HG02970 (cell line): ENCODE results near the gene TMED4.
"Not testable (repeated sequence)": the region's sequence is repeated elsewhere in the genome, so short reads cannot be mapped to it uniquely, and the experiment has no call there.

Experiments
- ATAC-seq: cut with Tn5 transposase; IDR thresholded peaks from one replicate; pipeline ENCODE4 v1.9.1; 2021; ENCODE audit warnings: mild to moderate bottlenecking, moderate library complexity, moderate number of reproducible peaks; ENCODE audit not compliant: unreplicated experiment, low FRiP score

Gene TMED4

DNA sequence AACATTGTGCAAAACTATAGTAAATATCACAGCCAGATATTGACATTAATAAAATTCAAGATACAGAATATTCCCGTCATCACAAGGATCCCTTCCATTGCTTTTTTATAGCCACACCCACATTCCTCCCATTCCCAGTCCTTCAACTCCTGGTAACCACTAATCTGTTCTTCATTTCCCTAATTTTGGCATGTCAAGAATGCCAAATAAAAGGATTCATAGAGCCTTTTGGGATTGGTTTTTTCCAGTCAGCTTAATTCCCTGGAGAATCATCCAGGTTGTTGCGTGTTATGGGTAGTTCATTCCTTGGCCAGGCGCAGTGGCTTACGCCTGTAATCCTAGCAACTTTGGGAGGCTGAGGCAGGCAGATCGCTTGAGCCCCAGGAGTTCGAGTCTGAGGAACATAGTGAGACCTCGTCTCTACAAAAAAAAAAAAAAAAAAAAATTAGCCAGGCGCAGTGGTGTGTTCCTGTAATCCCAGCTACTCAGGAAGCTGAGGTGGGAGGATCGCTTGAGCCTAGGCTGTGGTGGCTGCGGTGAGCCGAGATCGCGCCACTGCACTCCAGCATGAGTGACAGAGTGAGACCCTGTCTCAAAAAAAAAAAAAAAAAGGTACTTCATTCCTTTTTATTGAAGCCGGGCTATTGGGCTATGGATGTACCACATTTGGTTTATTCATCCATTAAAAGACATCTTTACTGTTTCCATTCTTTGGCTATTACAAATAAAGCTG is 27.1 kb upstream of the TMED4 start:
- no peak for ATAC-seq

DNA sequence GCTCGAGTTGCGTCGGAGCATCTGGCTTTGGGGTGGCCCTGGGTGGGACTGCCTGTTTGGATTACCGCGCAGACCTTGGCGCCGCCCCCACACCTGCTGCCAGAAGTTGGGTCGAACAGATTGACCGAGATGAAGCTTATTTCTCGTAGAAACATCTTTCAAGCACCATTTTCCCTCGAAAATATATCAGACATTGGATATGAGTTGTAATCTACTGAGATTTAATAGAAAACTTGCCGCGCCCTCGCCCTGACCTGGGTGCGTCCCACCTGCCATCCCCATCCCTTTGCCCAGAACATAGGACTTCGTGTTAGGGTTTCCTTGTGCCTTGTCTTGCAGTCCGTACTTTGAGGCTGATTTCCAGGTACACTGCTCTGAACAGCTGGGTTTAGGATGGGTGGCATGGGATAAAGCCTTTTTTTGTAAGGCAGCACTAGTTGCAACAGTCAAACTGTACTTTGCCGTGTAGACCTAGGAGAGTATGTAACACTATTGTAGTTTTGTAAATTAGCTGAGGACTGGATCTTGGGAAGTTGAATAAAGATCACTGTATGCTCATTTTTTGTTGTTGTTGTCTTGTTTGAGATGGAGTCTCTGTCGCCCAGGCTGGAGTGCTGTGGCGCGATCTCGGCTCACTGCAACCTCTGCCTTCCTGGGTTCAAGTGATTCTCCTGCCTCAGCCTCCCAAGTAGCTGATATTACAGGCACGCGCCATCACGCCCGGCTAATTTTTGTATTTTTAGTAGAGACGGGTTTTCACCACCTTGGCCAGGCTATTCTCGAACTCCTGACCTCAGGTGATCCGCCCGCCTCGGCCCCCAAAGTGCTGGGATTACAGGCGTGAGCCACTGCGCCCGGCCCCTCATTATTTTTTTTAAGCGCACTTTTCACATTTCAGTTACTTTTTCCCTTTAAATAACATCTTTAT is 25.4 kb upstream of the TMED4 start:
- ATAC-seq, result no peak

DNA sequence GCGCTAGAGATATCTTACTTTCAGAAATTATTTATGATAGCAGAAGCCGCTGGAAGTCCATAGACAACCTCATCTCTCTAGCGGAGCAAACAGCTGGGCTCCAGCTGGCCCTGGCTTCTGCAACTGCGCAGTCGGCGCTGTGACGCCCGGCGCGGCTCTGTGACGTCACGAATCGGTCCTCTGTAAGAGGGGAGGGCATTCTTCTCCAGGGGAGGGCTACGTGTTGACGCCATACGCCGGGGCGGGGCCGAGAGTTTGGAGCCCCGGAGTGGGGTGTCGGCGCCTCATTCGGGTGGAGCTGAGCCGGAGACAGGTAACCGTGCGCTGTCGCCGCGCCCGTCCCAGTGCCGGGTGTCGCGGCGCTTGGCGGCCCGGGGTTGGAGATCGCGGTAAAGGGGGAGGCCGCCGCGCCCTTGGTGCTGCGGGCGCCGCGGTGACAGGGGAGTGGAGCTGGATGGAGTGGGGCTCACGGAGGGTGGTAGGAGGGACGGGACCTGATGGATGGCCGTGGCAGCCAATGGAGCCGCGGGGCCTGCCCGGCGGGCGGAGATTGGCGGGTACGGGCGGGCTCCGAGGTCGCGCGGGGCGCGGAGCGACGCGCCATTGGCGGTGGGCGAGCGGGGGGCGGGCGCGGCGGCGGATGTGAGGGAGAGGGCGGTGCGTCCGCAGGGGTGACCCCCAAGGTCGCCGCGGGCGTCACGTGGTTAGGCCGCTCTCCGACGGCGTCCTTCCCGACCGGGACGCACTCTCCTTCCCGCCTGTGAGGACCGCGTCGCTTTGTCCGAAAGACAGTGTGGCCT is 24.5 kb upstream of the TMED4 start, which contains the start of gene OGDH:
OGDH (plus strand) TSS at position 287 of the 800 bp plus-strand sequence. CDS start 17,717 bp downstream, outside the sequence.
- ATAC-seq, result peak; percentile 94

DNA sequence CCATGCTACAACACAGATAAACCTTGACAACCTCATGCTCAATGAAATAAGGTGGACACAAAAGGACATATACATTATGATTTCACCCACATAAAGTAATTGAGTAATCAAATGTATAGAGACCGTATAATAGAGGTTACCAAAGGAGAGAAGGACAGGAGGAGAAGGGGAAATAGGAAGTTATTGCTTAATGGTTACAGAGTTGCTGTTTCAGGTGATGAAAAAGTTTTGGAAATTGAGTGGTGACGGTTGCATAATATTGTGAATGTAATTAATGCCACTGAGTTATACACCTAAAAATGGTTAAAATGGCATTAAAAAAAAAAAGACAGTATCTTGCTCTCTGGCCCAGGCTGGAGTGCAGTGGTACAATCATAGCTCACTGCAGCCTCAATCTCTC is 22.9 kb upstream of the TMED4 start:
- no peak for ATAC-seq

DNA sequence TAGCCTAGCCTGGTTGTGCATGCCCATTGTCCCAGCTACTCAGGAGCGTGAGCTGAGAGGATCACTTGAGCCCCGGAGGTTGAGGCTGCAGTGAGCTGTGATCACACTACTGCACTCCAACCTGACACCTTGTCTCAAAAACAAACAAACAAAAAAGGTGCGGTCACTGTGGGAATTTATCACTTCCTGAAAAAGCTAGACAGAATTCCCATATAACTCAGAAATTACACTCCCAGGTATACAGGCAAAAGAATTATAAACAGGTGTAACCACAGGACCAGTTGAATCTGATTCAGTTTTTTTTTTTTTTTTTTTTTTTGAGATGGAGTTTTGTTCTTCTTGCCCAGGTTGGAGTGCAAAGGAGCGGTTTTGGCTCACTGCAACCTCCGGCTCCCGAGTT is 21.2 kb upstream of the TMED4 start:
- ATAC-seq, result no peak

DNA sequence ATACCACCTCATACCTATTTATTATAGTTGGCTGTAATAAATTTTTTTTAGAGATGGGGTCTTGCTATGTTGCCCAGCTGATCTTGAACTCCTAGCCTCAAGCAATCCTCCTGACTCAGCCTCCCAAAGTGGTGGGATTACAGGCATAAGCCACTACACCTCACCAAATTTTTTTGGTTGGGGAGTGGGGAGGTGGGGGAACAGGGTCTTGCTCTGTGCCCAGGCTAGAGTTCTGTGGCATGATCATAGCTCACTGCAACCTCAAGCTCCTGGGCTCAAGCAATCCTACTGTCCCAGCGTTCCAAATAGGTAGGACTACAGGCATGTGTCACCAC is 20.5 kb upstream of the TMED4 start:
- no peak for ATAC-seq

DNA sequence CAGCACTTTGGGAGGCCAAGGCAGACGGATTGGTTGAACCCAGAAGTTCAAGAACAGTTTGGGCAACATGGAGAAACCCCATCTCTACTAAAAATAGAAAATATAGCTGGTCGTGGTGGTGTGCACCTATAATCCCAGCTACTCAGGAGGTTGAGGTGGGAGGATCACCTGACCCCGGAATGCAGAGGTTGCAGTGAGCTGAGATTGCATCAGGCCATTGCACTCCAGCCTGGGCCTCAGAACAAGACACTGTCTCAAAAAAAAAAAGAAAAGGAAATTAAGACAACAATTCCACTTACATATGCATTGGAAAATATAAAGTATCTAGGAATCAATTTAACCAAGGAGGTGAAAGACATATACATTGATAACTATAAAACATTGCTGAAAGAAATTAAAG is 17.2 kb upstream of the TMED4 start:
- ATAC-seq, result no peak

DNA sequence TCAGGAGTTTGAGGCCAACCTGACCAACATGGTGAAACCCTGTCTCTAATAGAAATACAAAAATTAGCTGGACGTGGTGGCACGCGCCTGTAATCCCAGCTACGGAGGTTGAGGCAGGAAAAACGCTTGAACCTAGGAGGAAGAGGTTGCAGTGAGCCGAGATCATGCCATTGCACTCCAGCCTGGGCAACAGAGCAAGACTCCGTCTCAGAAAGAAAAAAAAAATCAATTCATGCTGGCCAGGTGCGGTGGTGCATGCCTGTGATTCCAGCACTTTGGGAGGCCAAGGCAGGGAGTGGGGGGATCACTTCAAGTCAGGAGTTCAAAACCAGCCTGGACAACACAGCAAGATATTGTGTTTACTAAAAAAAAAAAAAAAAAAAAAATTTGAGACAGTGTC is 15.2 kb upstream of the TMED4 start:
- ATAC-seq, result not testable (repeated sequence)

DNA sequence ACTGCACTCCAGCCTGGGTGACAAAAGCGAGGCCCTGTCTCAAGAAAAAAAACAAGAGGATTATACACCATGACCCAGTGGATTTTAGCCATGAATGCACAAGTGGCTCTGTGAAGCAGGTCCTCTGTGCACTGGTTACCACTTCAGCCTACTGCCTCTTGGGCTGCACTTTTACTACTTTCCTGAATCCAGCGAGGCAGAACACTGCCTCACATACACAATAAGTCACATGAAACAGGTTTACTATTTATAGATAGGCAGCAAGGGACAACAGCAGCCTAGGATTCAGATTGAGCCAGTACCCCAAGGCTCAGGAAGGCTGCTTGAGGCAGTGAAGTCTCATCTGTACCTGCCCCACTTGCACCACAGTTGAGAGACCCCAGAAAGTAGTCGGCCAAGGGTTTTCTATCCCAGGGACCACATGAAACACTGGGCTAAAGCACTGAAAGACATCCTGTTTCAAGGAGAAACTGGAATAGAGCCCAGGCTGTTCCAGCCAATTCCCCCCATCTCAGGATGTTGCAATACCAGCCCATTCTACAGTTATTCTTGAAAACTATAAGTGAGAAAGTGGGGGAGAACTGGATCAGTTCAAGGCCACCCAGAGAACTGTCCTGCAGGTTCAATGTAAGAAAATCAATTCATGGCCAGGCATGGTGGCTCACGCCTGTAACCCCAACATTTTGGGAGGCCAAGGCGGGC is 14.1 kb upstream of the TMED4 start:
- no peak for ATAC-seq

DNA sequence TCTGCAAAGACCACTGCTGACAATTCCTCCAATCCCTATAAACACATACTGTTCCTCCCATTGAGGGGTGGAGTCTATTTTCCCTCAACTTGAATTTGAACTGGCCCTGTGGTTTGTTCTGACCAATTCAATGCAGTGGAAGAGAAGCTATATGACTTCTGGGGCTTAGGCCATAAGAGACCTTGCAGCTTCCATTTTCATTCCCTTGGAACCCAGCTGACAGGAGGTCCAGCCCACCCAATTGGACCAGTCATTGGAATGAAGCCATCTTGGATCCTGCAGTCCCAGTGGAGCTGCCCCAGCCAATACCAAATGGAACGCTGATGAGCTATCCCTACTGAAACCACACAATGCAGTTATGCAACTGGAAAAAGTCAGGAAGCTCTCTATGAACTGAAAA is 8.9 kb upstream of the TMED4 start:
- ATAC-seq, result no peak

DNA sequence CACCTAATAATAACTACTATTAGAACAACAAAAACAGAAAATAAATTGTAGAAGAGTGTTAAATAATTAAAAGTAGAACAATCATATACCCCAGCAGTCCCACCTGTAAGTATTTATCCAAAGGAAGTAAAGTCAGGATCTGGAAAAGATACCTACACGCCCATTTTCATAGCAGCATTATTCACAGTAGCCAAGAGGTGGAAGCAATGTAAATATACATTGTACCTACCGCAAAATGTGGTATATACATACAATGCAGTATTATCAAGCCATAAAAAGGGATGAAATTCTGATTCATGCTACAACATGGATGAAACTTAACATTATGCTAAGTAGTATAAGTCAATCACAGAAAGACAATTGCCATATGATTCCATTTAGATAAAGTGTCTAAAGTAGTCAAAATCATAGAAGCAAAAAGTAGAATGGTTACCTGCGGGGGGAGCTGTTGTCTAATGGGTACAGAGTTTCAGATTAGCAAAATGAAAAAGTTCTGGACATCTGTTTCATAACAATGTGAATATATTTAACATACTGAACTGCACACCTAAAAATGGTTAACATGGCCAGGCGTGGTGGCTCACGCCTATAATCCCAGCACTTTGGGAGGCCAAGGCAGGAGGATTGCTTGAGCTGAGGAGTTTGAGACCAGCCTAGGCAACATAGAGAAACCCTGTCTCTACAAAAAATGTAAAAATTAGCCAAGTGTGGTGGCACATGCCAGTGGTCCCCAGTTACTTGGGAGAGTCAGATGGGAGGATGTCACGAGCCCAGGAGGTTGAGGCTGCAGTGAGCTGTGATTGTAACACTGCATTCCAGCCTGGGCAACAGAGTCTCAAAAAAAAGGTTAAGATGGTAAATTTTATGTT is 6.0 kb upstream of the TMED4 start:
- no peak for ATAC-seq

DNA sequence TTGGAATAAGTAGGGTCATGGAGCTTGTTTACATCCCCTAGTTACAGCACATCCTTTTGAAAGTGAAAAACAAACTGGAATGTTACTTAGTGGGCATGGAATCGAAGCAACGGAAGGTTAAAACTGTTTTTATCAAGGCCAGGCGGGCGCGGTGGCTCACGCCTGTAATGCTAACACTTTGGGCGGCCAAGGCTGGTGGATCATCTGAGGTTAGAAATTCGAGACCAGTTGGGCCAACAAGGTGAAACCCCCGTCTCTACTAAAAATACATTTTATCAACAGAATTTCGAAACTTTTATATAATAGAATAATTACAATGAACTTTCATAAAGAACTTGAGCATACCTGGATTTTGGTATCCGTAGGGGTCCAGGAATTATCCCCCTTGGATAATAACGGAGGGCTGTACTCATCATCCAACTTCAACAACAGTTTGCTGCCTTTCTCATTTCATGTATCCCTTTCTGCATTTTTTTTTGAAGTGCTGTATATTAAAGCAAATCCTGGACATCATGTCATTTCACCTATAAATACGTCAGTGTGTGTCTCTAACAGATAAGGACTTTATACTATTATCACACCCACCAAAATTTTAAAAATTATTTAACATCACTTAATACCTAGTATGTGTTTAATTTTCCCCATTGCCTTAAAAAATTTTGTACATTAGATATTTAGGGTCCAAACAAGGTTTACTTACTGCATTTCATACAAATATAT is 1.3 kb upstream of the TMED4 start:
- ATAC-seq, result no peak

DNA sequence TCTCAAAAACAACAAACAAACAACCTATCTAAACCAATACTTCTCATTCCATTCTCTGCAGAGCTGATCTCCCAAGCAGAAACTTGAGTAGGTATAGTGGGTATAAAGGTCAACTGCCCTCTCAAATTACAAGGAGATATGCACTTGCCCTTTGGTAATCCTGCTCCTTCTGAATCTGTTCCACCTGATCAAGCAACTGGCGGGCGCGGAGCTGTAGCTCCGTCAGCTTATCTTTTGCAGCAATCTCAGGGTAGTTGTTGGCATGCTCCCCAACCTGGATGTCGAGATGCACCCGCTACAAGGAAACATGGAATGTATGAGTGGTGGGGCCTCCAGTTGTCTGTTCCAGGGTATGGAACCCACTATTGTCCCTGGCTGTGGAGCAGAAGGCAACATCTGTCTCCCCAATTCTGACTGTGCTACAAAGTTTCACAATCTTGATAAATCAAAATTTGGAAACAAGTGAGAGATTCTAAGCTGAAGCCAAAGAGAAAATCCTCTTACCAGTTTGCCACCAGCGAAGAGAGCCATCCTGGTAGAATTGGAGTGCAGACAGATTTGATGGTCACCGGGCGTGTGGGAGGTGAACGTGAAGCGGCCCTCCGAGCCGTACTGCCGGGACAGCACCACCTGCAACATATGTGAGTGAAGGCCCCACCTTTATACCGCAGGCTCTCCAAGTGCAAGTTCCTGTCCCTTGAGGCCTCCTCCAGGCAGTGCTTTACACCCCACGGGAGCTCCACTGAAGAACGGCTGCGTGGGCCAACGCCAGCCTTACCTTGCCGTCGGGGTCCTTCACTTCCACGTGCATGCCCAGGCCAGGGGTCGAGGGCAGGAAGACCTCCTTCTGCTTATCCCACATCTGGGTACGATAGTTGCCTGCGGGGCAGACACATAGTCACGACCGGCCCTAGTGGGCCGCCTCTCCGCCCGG is 819 bp downstream of the TMED4 start:
- peak; percentile 5 for ATAC-seq

DNA sequence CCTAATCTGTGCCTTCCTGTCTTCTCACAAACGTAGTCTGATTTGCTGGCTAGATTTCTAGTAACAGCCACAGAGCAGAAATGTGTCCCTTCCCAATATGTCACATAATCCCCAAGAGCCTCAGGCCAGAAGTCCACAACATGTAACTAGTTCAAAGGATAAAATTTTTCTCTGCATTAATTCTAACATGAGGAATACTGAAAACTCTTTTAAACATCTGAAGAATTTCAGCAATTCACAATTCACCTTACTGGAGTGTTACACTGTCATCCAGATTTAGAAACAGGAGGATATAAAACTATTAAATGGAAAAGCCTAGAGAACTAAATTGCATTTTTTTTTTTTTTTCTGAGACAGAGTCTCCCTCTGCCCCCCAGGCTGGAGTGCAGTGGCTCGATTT is 5.8 kb downstream of the TMED4 start:
- no peak for ATAC-seq

DNA sequence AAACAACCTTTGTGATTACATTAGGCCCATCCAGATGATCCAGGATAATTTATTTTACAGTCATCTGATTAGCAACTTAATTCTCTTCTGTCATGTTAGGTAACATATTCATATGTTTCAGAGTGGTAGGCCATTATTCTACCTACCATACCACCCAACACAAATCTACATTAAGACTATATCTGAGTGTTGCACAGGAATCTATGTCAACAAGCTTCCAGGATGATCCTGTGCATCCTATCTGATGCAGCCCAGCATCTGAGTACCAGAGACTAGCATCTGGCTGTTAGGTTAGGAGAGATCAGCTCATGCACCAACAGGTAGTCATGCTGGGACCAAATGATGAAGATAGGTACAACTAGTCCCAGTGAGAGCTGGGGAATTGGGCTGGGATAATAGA is 7.0 kb downstream of the TMED4 start:
- ATAC-seq, result no peak

DNA sequence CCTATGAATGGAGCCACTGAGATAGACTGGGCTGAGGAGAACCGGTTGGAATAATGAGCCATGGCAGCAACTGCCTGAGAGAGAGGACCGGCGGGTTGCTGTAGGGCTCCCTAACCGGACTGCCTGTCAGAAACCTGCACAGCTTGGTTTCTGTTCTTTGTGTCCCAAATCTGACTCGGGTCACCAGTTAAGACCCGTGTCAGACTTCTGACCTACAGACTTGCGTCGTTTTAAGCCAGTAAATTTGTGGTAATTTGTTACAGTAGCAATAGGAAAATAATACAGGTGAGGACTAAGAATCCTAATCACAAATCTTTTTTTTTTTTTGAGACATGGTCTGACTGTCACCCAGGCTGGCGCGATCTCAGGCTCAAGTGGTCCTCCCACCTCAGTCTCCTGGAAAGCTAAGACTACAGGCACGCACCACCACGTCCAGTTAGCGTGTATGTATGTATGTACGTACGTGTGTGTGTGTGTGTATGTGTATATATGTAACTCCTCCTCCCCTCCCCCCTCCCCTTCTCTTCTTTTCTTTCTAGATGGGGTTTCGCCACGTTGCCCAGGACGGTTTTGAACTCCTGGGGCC is 7.7 kb downstream of the TMED4 start:
- ATAC-seq, result peak; percentile 8
